Retinal pigment epithelial cell (primary cell): ENCODE data around the gene SEC11A.
"Not testable (repeated sequence)": the region's sequence is repeated elsewhere in the genome, so short reads cannot be mapped to it uniquely, and the experiment has no call there.

Experiments used
- DNase-seq: peaks from one replicate; pipeline ENCODE4 v3.0.0-alpha.2; 2010; ENCODE audit warnings: low read depth
- H3K4me3 ChIP-seq: 2 replicates; pipeline ENCODE4 v1.5.1; 2011; ENCODE audit warnings: mild to moderate bottlenecking, low read length, control low read depth, moderate library complexity
- TF ChIP-seq, protein P1 (sequence below): conservative IDR thresholded peaks from 2 replicates; pipeline ENCODE4 v1.5.1; 2011; ENCODE audit warnings: low read depth, low read length, control low read depth, inconsistent platforms

SEC11A gene

DNA sequence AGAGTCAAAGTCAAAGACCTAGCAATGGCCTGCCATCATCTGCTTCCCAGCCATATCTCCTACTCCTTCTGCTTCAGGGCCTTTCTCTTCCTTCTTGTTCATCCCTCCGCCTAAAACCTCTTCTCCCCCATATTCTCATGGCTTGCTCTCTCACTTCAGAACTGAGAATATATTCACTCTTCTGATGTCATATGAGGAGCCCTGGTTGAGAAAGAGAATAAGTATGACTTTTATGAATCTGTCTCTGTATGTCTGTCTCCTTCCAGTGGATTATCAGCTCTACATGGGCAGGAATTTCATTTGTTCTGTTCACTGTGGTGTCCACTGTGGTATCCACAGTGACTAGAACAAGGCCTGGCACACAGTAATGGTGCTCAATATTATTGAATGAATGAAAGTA is 44.3 kb upstream of the SEC11A start:
- DNase-seq: no peak
- no peak overlapping the region for H3K4me3 ChIP-seq
- TF ChIP-seq, protein P1, sequence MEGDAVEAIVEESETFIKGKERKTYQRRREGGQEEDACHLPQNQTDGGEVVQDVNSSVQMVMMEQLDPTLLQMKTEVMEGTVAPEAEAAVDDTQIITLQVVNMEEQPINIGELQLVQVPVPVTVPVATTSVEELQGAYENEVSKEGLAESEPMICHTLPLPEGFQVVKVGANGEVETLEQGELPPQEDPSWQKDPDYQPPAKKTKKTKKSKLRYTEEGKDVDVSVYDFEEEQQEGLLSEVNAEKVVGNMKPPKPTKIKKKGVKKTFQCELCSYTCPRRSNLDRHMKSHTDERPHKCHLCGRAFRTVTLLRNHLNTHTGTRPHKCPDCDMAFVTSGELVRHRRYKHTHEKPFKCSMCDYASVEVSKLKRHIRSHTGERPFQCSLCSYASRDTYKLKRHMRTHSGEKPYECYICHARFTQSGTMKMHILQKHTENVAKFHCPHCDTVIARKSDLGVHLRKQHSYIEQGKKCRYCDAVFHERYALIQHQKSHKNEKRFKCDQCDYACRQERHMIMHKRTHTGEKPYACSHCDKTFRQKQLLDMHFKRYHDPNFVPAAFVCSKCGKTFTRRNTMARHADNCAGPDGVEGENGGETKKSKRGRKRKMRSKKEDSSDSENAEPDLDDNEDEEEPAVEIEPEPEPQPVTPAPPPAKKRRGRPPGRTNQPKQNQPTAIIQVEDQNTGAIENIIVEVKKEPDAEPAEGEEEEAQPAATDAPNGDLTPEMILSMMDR: no peak

DNA sequence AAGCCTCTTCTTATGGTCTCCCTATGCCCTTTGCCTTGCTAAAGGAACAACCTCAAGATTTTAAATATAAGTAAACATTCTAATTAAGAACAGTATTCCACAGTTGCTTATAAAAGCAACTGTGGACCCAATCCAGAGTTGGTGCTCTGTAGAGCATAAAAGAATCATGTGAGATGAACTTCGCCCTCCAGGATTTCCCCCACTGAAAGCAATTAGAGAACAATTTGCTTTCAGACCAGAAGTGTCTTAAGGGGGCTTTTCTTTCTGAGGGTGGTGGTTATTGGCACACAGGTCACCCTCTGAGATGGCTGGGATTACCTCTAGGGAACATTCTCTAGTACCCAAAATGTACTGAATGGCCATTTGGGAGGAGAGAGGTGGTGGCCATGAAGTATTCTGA is 43.1 kb upstream of the SEC11A start:
- TF ChIP-seq, protein P1: no peak
- no peak for DNase-seq
- no peak overlapping the region for H3K4me3 ChIP-seq

- no peak overlapping the region for H3K4me3 ChIP-seq
- TF ChIP-seq, protein P1: no peak
- no peak for DNase-seq
These were observed 40.0 kb upstream of the SEC11A start for GRCh38 chr15:84755736-84756527.

DNA sequence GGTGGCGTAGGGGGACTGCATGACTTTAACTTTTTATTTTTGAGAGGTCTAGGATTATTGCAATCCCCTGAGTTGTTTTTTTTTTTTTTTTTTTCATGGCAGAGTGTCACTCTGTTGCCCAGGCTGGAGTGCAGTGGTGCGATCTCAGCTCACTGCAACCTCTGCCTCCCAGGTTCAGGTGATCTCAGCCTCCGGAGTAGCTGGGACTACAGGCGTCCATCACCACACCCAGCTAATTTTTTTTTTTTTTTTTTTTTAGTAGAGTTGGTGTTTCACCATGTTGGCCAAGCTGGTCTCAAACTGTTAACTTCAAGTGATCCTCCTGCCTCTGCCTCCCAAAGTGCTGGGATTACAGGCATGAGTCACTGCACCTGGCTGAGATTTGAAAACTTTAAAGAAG is 39.0 kb upstream of the SEC11A start:
- not testable (repeated sequence) for H3K4me3 ChIP-seq, DNase-seq

- H3K4me3 ChIP-seq: no peak overlapping the region
- TF ChIP-seq, protein P1: no peak
- DNase-seq: no peak
These were observed 36.8 kb upstream of the SEC11A start for GRCh38 chr15:84752700-84753099.

- H3K4me3 ChIP-seq: no peak overlapping the region
- TF ChIP-seq, protein P1: no peak
- no peak for DNase-seq
These were observed 36.3 kb upstream of the SEC11A start for GRCh38 chr15:84752195-84752594.

DNA sequence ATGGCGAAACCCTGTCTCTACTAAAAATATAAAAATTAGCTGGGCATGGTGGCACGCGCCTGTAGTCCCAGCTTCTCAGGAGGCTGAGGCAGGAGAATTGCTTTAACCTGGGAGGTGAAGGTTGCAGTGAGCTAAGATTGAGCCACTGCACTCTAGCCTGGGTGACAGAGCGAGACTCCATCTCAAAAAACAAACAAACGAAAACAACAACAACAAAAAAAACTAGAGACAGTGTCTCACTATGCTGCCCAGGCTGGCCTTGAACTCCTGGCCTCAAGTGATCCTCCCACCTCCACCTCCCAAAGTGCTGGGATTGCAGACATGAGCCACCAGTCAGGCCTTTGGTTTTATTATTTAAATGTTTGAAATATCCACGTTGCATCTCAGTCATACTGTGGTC is 35.8 kb upstream of the SEC11A start:
- not testable (repeated sequence) for DNase-seq, H3K4me3 ChIP-seq

DNA sequence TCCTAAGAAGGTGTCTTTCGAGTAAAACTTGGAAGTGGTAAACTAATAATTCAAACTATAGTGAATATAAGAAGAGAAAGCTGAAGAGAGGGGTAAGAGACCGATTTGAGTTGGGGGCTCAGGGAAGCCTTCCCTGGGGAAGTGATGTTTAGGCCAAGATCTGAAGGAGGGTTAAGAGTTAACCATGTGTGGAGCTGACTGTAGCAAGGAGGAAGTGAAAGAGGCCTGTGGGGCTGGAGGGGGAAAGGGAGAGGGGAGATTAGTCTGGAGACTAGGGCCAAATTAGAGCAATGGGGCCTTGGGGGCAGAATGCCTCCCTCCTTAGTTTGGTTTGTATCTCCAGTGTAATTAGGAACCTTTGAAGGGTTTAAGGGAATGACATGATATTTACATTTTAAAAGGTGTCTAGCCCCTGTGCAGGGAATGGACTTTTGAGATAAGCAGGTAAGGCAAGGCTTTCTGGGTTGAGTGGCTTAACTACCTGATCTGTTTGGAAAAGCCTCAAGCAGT is 34.7 kb upstream of the SEC11A start:
- DNase-seq: no peak
- H3K4me3 ChIP-seq: no peak overlapping the region
- TF ChIP-seq, protein P1: no peak
